ENCODE data around the gene CCDC107. TPM values are rescaled to one million over a fixed set of nuclear protein-coding genes. Genes with fewer than 3 reads are reported as not detected.

The CCDC107 gene
- total and polyA plus RNA-seq, 9 of the 15 experiments (the other 6 are each of a cell fraction or from before 2014, with no cell fraction given) = 0.35 to 11.3 (median 6.9) TPM; not detected in 1

GRCh38 chr9:35657546-35658136 is 451 bp upstream of the CCDC107 start, which contains the start of gene RMRP (continued):
- peak in 1 of 2 experiments; percentile 74; a peak in 1 of 3 replicates for TF ChIP-seq CBX3 (IDR thresholded peaks at IDR 0.05; ENCODE audit: borderline replicate concordance in 1 of 2, low read length in 2 of 2)
- TF ChIP-seq CEBPG (CRISPR knock-in tag; IDR thresholded peaks at IDR 0.05) = no peak
- no peak for TF ChIP-seq CEBPG (tag; conservative IDR thresholded peaks at IDR 0.05 in 1 of 2, IDR thresholded peaks at IDR 0.05 in 1 of 2)
- no peak for TF ChIP-seq ZNF23 (CRISPR knock-in tag; IDR thresholded peaks at IDR 0.05)
- TF ChIP-seq TBL1XR1 (IDR thresholded peaks at IDR 0.05; ENCODE audit: low read length in 2 of 2) = no peak
- peak; percentile 27 for TF ChIP-seq TAF1 (IDR thresholded peaks at IDR 0.05; ENCODE audit: control insufficient read depth, extremely low read depth, insufficient read depth, low read length, severe bottlenecking)
- peak in 1 of 2 experiments; percentile 63; a peak in 1 of 4 replicates for TF ChIP-seq ZNF639 (CRISPR knock-in tag; conservative IDR thresholded peaks at IDR 0.05 in 1 of 2, IDR thresholded peaks at IDR 0.05 in 1 of 2)
- TF ChIP-seq RNF2 (IDR thresholded peaks at IDR 0.05) = peak; percentile 93
- peak in 1 of 2 experiments; percentile 63; a peak in 1 of 4 replicates for TF ChIP-seq FOXA3 (CRISPR knock-in tag; conservative IDR thresholded peaks at IDR 0.05 in 1 of 2, IDR thresholded peaks at IDR 0.05 in 1 of 2)
- TF ChIP-seq ZKSCAN1 (IDR thresholded peaks at IDR 0.05; ENCODE audit: low read depth, low read length) = no peak
- peak; percentile 87 for TF ChIP-seq MTA1 (IDR thresholded peaks at IDR 0.05; ENCODE audit: borderline replicate concordance)
- TF ChIP-seq ZNF668 (CRISPR knock-in tag; IDR thresholded peaks at IDR 0.05) = no peak
- peak in 1 of 2 experiments; percentile 54; a peak in 2 of 4 replicates for TF ChIP-seq TRIM24 (IDR thresholded peaks at IDR 0.05)
- peak; percentile 68; the same call in 1 of the 2 replicates for TF ChIP-seq TOE1 (IDR thresholded peaks at IDR 0.05; ENCODE audit: borderline replicate concordance)
- TF ChIP-seq TOE1 (CRISPR knock-in tag; IDR thresholded peaks at IDR 0.05; ENCODE audit: borderline replicate concordance, low read depth) = 0 out of 2 replicates have a peak, but pooled peaks have one; percentile 71
- TF ChIP-seq ID3 (CRISPR knock-in tag; IDR thresholded peaks at IDR 0.05) = no peak
- peak; percentile 71; the same call in 1 of the 2 replicates for TF ChIP-seq ID3 (tag; IDR thresholded peaks at IDR 0.05)
- TF ChIP-seq MEF2A (IDR thresholded peaks at IDR 0.05; ENCODE audit: control insufficient read depth, low read depth, low read length) = no peak
- no peak for TF ChIP-seq MLX (CRISPR knock-in tag; conservative IDR thresholded peaks at IDR 0.05)
- peak; percentile 99 for TF ChIP-seq CXXC5 (CRISPR knock-in tag; IDR thresholded peaks at IDR 0.05)
- TF ChIP-seq RBM25 (IDR thresholded peaks at IDR 0.05; ENCODE audit: low read depth, low read length, severe bottlenecking) = no peak
- TF ChIP-seq OTX1 (CRISPR knock-in tag; IDR thresholded peaks at IDR 0.05) = no peak
- 0 out of 2 replicates have a peak, but pooled peaks have one; percentile 59 for TF ChIP-seq ZBTB7A (IDR thresholded peaks at IDR 0.05; ENCODE audit: borderline replicate concordance, control insufficient read depth, low read depth, low read length)
- TF ChIP-seq ELF4 (CRISPR knock-in tag; IDR thresholded peaks at IDR 0.05) = no peak
- no peak for TF ChIP-seq ZNF780A (CRISPR knock-in tag; IDR thresholded peaks at IDR 0.05)

Measured in K562 (cell line).